Measurements from ENCODE around the gene HRAS.

The HRAS gene

DNA sequence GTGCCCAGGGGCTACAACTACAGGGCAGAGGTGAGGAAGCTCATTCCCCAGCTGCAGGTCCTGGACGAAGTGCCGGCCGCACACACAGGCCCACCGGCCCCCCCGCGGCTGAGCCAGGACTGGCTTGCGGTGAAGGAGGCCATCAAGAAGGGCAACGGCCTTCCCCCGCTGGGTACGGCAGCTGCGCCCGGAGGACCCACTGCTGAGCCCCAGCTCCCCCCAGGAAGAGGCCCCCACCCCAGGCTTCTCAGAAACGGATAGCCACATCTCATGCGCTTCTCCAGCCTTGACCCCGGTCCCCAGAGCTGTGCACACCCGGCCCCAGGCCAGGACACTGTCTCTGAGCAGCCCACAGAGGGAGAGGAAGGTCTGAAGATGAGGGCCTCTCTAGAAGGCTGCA lies 15.8 kb upstream of the HRAS start:
- Mint-ChIP-seq H3K27me3 (ENCODE audit: low read depth) (no peaks in the 10 kb centered on the region), H3K36me3 (ENCODE audit: low read depth) (no peaks in the 10 kb centered on the region), H3K4me3 (no peak overlapping the region), H3K27ac (no peak overlapping the region), H3K4me1 (ENCODE audit: low read depth) (no peaks in the 10 kb centered on the region), H3K9me3 (no peaks in the 10 kb centered on the region)

DNA sequence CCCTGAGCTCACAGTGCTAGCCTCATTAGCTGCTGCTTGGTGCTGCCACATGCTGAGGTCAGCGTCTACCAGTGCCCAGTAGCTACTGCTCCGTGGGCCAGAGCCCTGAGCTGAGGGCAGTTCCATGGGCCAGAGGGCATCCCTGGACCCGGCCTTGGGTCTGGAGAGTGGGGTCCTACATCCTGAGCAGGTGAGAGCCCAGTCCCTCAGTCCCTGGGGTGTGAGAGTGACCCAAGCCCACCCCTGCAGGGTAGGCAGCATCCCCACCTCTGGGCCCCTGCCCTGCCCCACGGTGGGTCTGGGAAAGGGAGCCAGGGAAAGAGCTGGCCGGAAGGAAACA lies 15.3 kb upstream of the HRAS start:
- Mint-ChIP-seq H3K4me3 (no peak overlapping the region), H3K9me3 (no peaks in the 10 kb centered on the region), H3K27me3 (ENCODE audit: low read depth) (no peaks in the 10 kb centered on the region), H3K36me3 (ENCODE audit: low read depth) (no peaks in the 10 kb centered on the region), H3K4me1 (ENCODE audit: low read depth) (no peaks in the 10 kb centered on the region), H3K27ac (no peak overlapping the region)

DNA sequence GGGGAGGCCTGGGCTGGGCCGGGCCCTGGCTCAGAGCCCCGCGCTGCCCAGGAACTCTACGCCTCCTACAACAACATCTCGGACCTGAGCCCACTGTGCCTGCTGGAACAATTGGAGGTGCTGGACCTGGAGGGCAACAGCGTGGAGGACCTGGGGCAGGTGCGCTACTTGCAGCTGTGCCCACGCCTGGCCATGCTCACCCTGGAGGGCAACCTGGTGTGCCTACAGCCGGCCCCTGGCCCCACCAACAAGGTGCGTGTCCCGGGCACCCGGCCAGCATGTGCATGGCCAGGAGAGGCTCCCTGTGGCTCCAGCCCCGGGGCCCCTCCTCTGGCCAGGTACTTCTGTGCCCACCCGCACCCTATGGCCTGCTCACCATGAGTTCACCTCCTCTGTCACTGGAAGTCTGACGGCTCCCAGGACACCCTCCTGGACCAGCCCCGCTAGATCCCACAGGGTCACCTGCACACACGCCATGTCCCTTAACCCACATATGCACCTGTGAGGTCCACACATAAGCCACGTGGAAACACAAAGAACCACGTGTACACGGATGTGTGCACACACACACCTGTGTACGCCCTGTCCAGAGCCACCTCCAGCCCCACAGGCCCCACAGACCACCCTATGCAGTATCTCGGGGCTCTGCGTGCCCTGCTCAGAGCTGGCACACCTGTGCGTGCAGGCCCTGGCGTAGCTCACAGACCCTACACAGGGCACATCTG lies 14.8 kb upstream of the HRAS start:
- Mint-ChIP-seq H3K36me3 (ENCODE audit: low read depth) (no peaks in the 10 kb centered on the region), H3K27me3 (ENCODE audit: low read depth) (no peaks in the 10 kb centered on the region), H3K4me1 (ENCODE audit: low read depth) (no peaks in the 10 kb centered on the region), H3K27ac (no peak overlapping the region), H3K4me3 (no peak overlapping the region), H3K9me3 (no peaks in the 10 kb centered on the region)

DNA sequence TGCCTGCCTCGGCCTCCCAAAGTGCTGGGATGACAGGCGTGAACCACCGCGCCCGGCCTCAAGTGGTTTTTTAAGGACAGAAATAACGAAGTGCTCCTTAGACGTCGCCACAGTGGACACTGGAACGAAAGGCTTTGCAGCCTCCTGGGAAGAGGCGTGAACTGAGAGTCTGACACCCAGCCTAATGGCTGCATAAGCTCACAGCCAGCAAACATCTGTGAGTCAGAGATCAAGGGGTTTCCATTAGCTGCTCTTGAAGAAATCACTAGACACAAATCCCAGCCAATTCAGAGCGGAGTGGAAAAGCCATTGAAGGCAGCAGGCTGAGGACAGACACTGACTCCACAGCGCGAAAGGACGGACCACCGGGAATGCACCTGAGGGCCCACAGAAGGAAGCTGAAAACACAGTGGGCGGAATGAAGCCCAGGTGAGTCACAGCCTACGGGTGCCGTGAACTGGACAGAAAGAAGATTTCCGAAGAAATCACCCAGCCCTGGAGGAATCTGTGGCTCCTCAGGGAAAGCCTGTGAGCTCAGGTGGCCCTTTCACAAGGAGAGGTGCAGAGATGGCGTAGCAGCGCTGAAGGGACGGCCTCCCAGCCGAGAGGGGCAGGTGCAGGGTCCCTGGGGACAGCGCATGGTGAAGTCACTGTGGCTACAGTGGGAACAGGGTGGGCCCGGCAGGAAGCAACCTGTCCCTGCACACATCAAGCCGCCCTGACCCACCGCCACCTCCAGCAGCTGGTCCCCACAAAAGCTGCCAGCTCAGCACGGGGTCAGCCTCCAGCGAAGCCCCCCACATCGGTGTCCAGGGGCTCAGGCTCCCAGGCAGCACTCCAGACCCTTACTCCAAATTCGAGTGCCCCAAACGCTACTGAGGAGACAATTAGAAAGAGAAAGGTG lies 13.6 kb upstream of the HRAS start:
- no peaks in the 10 kb centered on the region for H3K4me1 Mint-ChIP-seq (ENCODE audit: low read depth)
- no peak overlapping the region for H3K4me3 Mint-ChIP-seq
- no peaks in the 10 kb centered on the region for H3K27me3 Mint-ChIP-seq (ENCODE audit: low read depth)
- no peaks in the 10 kb centered on the region for H3K9me3 Mint-ChIP-seq
- H3K27ac Mint-ChIP-seq, result no peak overlapping the region
- no peaks in the 10 kb centered on the region for H3K36me3 Mint-ChIP-seq (ENCODE audit: low read depth)

DNA sequence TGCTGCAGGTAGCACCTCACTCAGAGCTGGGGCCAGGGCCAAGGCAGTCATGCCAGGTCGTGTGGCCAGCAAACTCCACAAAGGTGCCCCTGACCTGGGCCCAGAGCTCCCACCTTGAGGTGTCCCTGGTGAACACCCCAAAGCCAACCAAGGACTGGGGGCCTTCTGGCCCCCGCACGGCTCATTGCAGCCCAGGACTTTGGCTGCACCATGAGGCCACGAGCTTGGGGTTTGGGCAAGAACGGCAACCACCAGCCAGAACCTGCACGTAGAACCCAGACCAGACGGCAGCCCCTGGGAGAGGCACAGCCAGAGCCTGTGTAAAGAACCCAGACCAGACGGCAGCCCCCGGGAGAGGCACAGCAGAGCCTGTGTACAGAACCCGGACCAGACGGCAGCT lies 9.8 kb upstream of the HRAS start:
- Mint-ChIP-seq H3K27ac (no peak overlapping the region), H3K4me3 (no peak overlapping the region), H3K4me1 (ENCODE audit: low read depth) (no peaks in the 10 kb centered on the region), H3K36me3 (ENCODE audit: low read depth) (no peaks in the 10 kb centered on the region), H3K9me3 (no peaks in the 10 kb centered on the region), H3K27me3 (ENCODE audit: low read depth) (no peaks in the 10 kb centered on the region)

DNA sequence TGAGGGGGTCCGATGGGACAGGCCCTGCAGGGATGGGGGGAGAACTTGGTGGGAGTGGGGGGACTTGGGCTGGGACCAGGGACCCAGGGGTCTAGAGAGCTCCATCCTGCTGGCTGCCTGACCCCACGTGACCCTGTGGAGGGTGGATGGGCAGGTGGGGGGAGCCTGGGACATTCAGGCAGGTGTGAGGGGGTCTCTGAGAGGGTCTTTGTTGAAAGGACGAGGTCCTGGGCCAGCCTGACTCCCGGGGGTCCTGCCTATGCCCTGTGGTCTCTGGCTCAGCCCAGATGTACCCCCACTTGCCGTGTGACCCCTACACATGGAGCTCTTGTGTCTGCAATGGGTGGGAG lies 9.4 kb upstream of the HRAS start:
- no peaks in the 10 kb centered on the region for H3K36me3 Mint-ChIP-seq (ENCODE audit: low read depth)

DNA sequence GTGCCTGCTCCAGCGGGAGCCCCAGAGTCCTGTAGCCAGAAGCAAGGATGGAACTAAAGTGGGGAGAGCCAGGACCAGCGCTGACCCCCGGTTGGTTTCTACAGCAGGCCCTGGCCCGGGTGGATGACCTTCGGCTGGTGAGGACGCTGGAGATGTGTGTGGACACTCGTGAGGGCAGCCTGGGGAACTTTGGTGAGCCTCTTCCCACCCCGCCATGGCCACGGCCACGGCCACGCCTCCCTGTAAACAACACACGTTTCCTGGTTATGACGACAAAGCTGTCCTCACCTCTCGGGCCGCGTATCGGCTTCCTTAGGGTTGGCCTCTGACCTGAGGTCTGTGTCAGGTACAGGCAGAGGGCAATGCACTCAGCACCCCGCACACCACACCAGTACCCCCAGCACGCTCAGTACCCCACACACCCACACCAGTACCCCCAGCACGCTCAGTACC lies 6.1 kb upstream of the HRAS start:
- no peaks in the 10 kb centered on the region for H3K9me3 Mint-ChIP-seq
- no peaks in the 10 kb centered on the region for H3K27me3 Mint-ChIP-seq (ENCODE audit: low read depth)
- no peak overlapping the region for H3K27ac Mint-ChIP-seq
- no peaks in the 10 kb centered on the region for H3K4me1 Mint-ChIP-seq (ENCODE audit: low read depth)
- H3K4me3 Mint-ChIP-seq, result no peak overlapping the region
- H3K36me3 Mint-ChIP-seq (ENCODE audit: low read depth), result no peaks in the 10 kb centered on the region

More for the DNA sequence above, 9.4 kb upstream of the HRAS start:
- no peak overlapping the region for H3K27ac Mint-ChIP-seq
- H3K9me3 Mint-ChIP-seq, result no peaks in the 10 kb centered on the region
- H3K27me3 Mint-ChIP-seq (ENCODE audit: low read depth), result no peaks in the 10 kb centered on the region
- no peak overlapping the region for H3K4me3 Mint-ChIP-seq
- H3K4me1 Mint-ChIP-seq (ENCODE audit: low read depth), result no peaks in the 10 kb centered on the region

DNA sequence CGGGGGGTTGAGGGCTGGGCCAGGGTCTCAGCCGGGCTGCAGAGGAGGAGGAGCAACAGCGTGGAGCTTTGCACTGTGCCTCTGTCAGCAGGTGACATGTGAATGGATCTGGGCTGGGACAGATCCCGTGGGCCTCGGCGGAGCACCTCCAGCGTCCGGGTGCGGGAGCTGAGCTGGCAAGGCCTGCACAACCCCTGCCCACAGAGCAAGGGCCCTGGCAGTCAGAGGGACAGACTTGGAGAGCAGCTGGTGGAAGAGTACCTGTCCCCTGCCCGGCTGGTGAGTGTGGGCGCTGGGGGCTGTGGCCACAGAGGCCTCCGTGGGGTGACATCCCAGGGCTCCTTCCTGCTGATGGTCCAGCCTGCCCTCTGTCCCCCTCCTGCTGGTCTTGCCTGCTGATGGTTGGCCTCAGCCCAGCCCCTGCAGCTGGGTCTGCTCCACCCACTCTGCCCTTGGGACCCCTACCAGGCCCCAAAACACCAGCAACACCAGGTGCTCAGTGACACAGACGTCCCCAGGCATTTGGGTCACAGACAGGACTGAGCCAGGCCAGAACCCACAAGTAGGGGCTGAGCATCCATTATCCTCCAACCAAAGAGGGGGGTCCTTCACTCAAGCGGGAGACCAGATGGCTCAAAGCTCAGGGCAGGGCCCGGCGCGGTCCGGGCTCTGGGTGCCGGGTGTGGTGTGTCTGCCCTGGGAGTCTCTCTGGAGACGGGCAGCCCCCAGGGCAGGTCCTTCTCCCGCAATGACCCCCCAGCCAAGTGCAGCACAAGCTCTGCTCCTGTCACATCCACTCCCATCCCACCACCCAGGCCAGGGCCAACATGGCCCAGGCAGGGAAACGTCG lies 5.4 kb upstream of the HRAS start:
- H3K27me3 Mint-ChIP-seq (ENCODE audit: low read depth), result peaks cover 3% of the 10 kb centered on the region
- H3K27ac Mint-ChIP-seq, result no peak overlapping the region
- H3K4me1 Mint-ChIP-seq (ENCODE audit: low read depth), result peaks cover 3% of the 10 kb centered on the region
- no peaks in the 10 kb centered on the region for H3K36me3 Mint-ChIP-seq (ENCODE audit: low read depth)
- H3K9me3 Mint-ChIP-seq, result no peaks in the 10 kb centered on the region
- H3K4me3 Mint-ChIP-seq, result no peak overlapping the region

DNA sequence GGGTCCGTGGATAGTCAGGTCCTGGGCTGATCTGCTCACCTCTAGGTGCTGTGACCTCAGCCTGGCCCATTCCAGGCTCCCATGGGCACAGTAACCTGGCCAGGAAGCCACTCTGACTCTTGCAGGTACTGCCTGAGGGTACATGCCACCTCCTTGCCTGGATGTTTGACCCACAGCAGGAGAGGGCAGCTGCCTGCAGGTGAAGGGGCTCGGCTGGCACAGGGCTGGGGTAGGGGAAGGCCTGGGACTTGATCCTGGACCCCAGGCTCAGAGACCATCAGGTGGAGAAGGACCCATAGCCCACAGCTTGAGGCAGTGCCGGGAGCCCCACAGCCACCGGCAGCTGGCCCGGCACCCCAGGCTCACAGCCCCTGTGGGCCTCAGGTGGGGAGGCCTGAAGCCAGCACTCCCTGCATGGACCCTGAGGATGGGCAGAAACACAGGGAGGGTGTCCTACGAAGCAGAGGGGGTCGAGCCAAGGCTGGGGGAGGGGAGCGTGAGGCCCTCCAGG lies 4.7 kb upstream of the HRAS start:
- Mint-ChIP-seq H3K9me3 (no peaks in the 10 kb centered on the region), H3K4me1 (ENCODE audit: low read depth) (peaks cover 3% of the 10 kb centered on the region), H3K4me3 (no peak overlapping the region), H3K27me3 (ENCODE audit: low read depth) (peaks cover 3% of the 10 kb centered on the region), H3K27ac (no peak overlapping the region), H3K36me3 (ENCODE audit: low read depth) (no peaks in the 10 kb centered on the region)

DNA sequence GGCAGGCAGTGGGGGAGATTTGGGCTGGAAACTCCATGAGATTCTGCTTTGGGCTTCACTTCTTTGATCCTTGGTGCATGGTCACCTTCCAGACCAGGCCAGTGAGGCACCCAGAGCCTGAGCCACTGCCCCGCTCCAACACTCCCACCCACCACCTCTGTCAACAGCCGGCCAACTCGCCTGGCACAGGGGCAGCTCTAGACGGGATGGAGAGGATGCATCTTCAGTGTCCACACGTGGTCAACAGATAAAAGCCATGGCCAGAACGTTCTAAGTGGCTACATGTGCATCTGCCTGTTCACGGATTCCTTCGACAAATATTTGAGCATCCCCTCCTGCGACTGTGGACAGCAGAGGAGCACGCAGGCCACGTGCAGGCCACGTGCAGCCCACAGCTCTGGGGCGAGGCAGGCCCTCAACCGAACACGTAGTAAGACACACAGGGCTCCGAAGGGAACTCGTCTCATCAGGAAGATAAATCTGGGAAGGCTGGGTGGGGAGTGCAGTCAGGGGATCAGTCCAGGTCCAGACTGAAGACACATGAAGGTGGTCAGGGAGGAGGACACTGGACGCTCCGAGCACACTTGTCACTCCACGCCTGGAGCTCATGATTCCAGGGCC lies 3.2 kb upstream of the HRAS start:
- H3K27me3 Mint-ChIP-seq (ENCODE audit: low read depth), result peaks cover 3% of the 10 kb centered on the region
- H3K27ac Mint-ChIP-seq, result no peak overlapping the region

DNA sequence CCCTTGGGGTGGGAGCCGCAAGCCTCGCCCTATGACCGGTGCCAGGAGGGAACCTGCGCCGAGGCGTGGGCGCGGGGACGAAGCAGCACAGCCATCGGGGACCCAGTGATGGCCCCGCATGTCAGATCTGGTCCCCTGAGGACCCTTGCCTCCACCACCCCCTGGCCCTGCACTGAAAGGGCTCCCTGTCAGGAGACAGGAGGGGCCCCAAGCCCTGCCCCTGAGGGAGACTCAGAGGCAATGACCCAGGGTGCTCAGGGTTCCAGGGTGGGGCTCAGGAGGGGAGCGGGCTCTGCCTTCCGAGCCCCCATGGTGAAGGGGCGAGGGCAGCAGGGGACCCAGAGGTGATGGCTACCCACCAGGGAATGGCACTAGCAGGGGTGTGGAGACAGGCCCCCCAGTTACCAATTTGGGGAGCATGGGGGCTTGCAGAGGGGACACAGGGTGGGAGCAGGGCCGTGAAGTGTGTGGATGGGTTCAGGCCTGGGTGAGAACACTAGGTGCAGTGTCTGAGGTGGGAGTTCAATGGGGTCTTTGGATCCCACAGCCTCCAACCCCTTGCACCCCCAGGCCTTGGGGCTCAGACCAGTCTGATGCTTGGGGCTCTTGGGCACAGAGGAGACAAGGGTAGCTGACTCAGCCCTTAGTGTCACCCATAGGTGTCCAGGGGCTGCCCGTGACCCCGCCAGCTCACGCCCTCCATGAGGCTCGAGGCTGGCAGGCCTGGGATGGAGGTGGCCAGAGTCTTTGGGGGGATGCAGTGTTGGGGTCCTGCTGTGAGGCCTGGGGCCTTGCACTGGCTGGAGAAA lies 2.5 kb upstream of the HRAS start:
- H3K36me3 Mint-ChIP-seq (ENCODE audit: low read depth), result no peaks in the 10 kb centered on the region
- peaks cover 3% of the 10 kb centered on the region for H3K27me3 Mint-ChIP-seq (ENCODE audit: low read depth)
- H3K9me3 Mint-ChIP-seq, result no peaks in the 10 kb centered on the region
- H3K4me1 Mint-ChIP-seq (ENCODE audit: low read depth), result peaks cover 3% of the 10 kb centered on the region
- H3K4me3 Mint-ChIP-seq, result no peak overlapping the region
- peak overlapping the region; percentile 26 for H3K27ac Mint-ChIP-seq

More for the DNA sequence above, 3.2 kb upstream of the HRAS start:
- Mint-ChIP-seq H3K4me3 (no peak overlapping the region), H3K4me1 (ENCODE audit: low read depth) (peaks cover 3% of the 10 kb centered on the region), H3K36me3 (ENCODE audit: low read depth) (no peaks in the 10 kb centered on the region), H3K9me3 (no peaks in the 10 kb centered on the region)

DNA sequence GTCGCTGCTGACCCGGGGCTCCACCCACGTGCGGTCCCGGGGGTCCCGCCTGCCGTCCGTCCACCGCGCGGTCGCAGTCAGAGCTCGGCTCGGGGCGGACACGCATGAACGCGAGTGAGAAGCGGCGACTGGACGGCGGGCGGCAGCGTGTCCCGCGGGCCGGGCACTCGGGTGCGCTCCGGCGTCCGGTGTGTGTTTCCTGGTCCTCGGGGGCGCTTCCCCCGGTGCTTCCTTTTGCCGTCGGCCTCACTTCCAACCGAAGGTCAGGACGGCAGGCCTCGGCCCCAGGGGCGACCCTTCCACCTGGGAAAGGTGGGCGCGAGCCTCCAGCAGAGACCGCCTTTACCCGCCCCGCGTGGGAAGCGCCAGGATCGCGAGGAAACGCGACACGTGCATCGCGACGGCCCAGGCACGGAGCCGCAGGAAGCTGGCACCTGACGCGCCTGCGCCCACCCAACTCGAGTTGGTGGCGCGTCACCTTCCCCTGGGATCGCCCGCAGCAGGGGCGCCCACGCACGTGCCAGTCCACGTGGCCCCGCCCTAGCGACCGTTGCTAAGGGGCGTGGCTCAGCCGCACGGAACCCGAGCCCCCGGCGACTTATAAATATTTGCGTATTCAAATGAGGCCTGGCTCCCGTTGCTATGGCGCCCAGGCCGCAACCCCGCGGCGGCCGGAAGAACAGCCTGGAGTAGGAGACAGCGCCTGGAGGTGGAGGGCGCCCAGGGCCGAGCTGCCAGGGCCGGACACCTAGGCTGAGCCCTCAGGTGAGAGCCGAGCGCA lies 1.7 kb upstream of the HRAS start, which contains the start of gene LRRC56:
LRRC56 (plus strand) TSS at position 687 of the 781 bp plus-strand sequence. CDS start 3,158 bp downstream, outside the sequence.
- Mint-ChIP-seq H3K9me3 (no peaks in the 10 kb centered on the region), H3K4me3 (peak within 1 kb of the TSS; percentile 87), H3K27me3 (ENCODE audit: low read depth) (peaks cover 3% of the 10 kb centered on the region), H3K36me3 (ENCODE audit: low read depth) (no peaks in the 10 kb centered on the region), H3K27ac (peak within 1 kb of the TSS; percentile 85), H3K4me1 (ENCODE audit: low read depth) (peaks cover 3% of the 10 kb centered on the region)

DNA sequence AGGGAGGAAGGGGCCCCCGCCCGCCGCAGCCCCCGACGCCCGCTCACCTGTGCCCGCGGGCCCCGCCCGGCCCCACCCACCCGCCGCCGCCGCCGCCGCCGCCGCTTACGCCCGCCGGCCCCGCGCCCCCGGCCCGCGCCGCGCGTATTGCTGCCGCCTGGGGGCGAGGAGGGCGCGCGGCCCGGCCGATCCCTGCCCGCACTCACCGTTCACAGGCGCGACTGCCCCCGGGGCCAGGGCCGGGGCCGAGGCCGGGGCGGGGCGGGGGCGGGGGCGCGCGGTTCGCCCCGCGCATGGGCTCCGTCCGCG lies 212 bp downstream of the HRAS start:
- no peak overlapping the region for H3K27ac Mint-ChIP-seq

More for the DNA sequence above, 212 bp downstream of the HRAS start:
- no peak overlapping the region for H3K4me3 Mint-ChIP-seq
- peaks cover 3% of the 10 kb centered on the region for H3K27me3 Mint-ChIP-seq (ENCODE audit: low read depth)
- peaks cover 3% of the 10 kb centered on the region for H3K4me1 Mint-ChIP-seq (ENCODE audit: low read depth)
- H3K9me3 Mint-ChIP-seq, result no peaks in the 10 kb centered on the region
- no peaks in the 10 kb centered on the region for H3K36me3 Mint-ChIP-seq (ENCODE audit: low read depth)
